Gastrocnemius medialis (tissue), 4 donors: Measurements from ENCODE around the gene SH3BP4.

Source experiments
- CTCF ChIP-seq, 5 experiments: fragments of 450-650 bp in 3 of 5; fragments of 200-600 bp in 2 of 5; sonication (generic) in 2 of 5; IDR thresholded peaks in 4 of 5; conservative IDR thresholded peaks in 1 of 5; 1 replicate in 4 of 5; 2 replicates in 1 of 5; pipeline ENCODE4 v1.5.1; 2016 to 2019; ENCODE audit warnings: antibody characterized with exemption in 5 of 5, mild to moderate bottlenecking in 3 of 5, moderate library complexity in 3 of 5
- POLR2A ChIP-seq, 2 donors: fragments of 450-650 bp; IDR thresholded peaks; one replicate each; pipeline ENCODE4 v1.6.1; 2017; ENCODE audit warnings: antibody characterized with exemption in 2 of 2, mild to moderate bottlenecking in 2 of 2, moderate library complexity in 2 of 2

- TF ChIP-seq CTCF (IDR thresholded peaks at IDR 0.05 in 4 of 5, conservative IDR thresholded peaks at IDR 0.05 in 1 of 5) (no peak), POLR2A (IDR thresholded peaks at IDR 0.05) (no peak)
Observed at GRCh38 chr2:234967201-234967869, 15.5 kb downstream of the SH3BP4 start.
